GM12878 (cell line): ENCODE data around the gene CDC27. TPM values are rescaled to one million over a fixed set of nuclear protein-coding genes. Genes with fewer than 3 reads are reported as not detected.

Source experiments
- ATAC-seq: fragments of 200-7000 bp; cut with Tn5 transposase; 3 replicates; pipeline ENCODE4 v1.9.1; 2020; ENCODE audit warnings: mild to moderate bottlenecking, moderate library complexity
- BruUV-seq: library from RNA; stranded (reverse); fragments of 400-500 nt; replicated peaks from 2 replicates; lab custom pipeline; 2021; lab: Mats Ljungman, UMichigan
- CTCF ChIA-PET: fragments of 300-600 bp; sonication (Branson Sonifier 250); formaldehyde crosslinking; extraction: SDS; loops from one replicate; lab custom pipeline; 2021; ENCODE audit warnings: inconsistent platforms; lab: Yijun Ruan, JAX
- POLR2A ChIA-PET: fragments of 350-600 bp; formaldehyde crosslinking; extraction: SDS; loops from one replicate; lab custom pipeline; 2021; ENCODE audit warnings: inconsistent platforms; lab: Charles Lee
- RAD21 ChIA-PET: fragments of 300-600 bp; sonication (Branson Sonifier 250); formaldehyde crosslinking; loops from one replicate; lab custom pipeline; 2023; ENCODE audit warnings: antibody characterized with exemption; ENCODE audit not compliant: unreplicated experiment; lab: Charles Lee
- SMC1A ChIA-PET: fragments of 300-600 bp; sonication (Branson Sonifier 250); formaldehyde crosslinking; loops from one replicate; lab custom pipeline; 2023; ENCODE audit not compliant: unreplicated experiment, uncharacterized antibody; lab: Charles Lee
- DNase-seq: peaks from one replicate; pipeline ENCODE4 v3.0.0-alpha.2; 2011; ENCODE audit warnings: low read depth, low spot score
- FAIRE-seq: peaks from 3 replicates; lab custom pipeline; 2011; peaks lifted over from hg19 to GRCh38; lab: Jason Lieb, UNC
- H2AFZ ChIP-seq: 2 replicates; pipeline ENCODE4 v1.6.0; 2011; ENCODE audit warnings: low read depth, low read length, control low read depth; ENCODE audit not compliant: control insufficient read depth
- H3K27ac ChIP-seq: 2 replicates; pipeline ENCODE4 v1.5.1; 2011; ENCODE audit warnings: control low read depth; ENCODE audit not compliant: control insufficient read depth, insufficient read depth
- H3K27me3 ChIP-seq, 2 experiments: replicated peaks in 1 of 2; 2 replicates each; pipeline versions ENCODE4 v1.6.0 to v1.6.1; 2011; ENCODE audit warnings: low read length in 1 of 2; ENCODE audit not compliant: control insufficient read depth in 2 of 2, insufficient read depth in 2 of 2
- H3K36me3 ChIP-seq, 2 experiments: 2 replicates each; pipeline ENCODE4 v1.5.1; 2011; ENCODE audit warnings: low read length in 1 of 2; ENCODE audit not compliant: control insufficient read depth in 2 of 2, insufficient read depth in 2 of 2
- H3K4me1 ChIP-seq: 2 replicates; pipeline ENCODE4 v1.6.1; 2011; ENCODE audit warnings: mild to moderate bottlenecking, low read length, moderate library complexity, mixed read lengths; ENCODE audit not compliant: control insufficient read depth, insufficient read depth
- H3K4me2 ChIP-seq: 2 replicates; pipeline ENCODE4 v1.6.0; 2011; ENCODE audit warnings: control low read depth; ENCODE audit not compliant: control insufficient read depth, insufficient read depth
- H3K4me3 ChIP-seq: fragments of 200-600 bp; sonication (generic); 2 replicates; pipeline ENCODE4 v1.5.1; 2016
- H3K79me2 ChIP-seq: 2 replicates; pipeline ENCODE4 v1.6.0; 2011; ENCODE audit warnings: low read length; ENCODE audit not compliant: control insufficient read depth, insufficient read depth
- H3K9ac ChIP-seq: 2 replicates; pipeline ENCODE4 v1.8.0; 2011; ENCODE audit warnings: low read length, control low read depth, mixed read lengths; ENCODE audit not compliant: control insufficient read depth, insufficient read depth
- H3K9me3 ChIP-seq: replicated peaks from 3 replicates; pipeline ENCODE4 v1.5.1; 2011; ENCODE audit warnings: mild to moderate bottlenecking, low read length; ENCODE audit not compliant: control insufficient read depth, insufficient read depth
- H4K20me1 ChIP-seq: 2 replicates; pipeline ENCODE4 v1.6.0; 2011; ENCODE audit not compliant: control insufficient read depth, insufficient read depth
- BACH1 ChIP-seq: fragments of 450-650 bp; IDR thresholded peaks from 2 replicates; pipeline ENCODE4 v1.6.1; 2017; ENCODE audit warnings: mild to moderate bottlenecking, borderline replicate concordance
- ELK1 ChIP-seq: IDR thresholded peaks from 2 replicates; pipeline ENCODE4 v1.6.1; 2012; ENCODE audit warnings: low read depth, low read length, improper control_type of control experiment
- PAX5 ChIP-seq: IDR thresholded peaks from 2 replicates; pipeline ENCODE4 v1.6.1; 2011; ENCODE audit warnings: low read depth, low read length, borderline replicate concordance
- POLR2AphosphoS2 ChIP-seq: IDR thresholded peaks from 2 replicates; pipeline ENCODE4 v1.6.1; 2011; ENCODE audit warnings: low read depth, mild to moderate bottlenecking, low read length, improper control_type of control experiment, moderate library complexity
- POU2F2 ChIP-seq: IDR thresholded peaks from 3 replicates; pipeline ENCODE4 v1.6.1; 2011; ENCODE audit warnings: low read depth, mild to moderate bottlenecking, low read length, borderline replicate concordance
- RUNX3 ChIP-seq: IDR thresholded peaks from 2 replicates; pipeline ENCODE4 v1.6.1; 2012; ENCODE audit warnings: low read length, inconsistent platforms
- SREBF2 ChIP-seq: IDR thresholded peaks from 2 replicates; pipeline ENCODE4 v1.6.1; 2012; ENCODE audit warnings: mild to moderate bottlenecking, low read length
- USF2 ChIP-seq: IDR thresholded peaks from 2 replicates; pipeline ENCODE4 v1.6.1; 2011; ENCODE audit warnings: low read depth, low read length, improper control_type of control experiment, borderline replicate concordance
- YBX1 ChIP-seq: fragments of 450-650 bp; IDR thresholded peaks from 2 replicates; pipeline ENCODE4 v1.6.1; 2016; ENCODE audit warnings: antibody characterized with exemption
- WGBS: methylation state at CpG from one replicate; pipeline ENCODE4 v1.1.6; 2016; ENCODE audit warnings: low lambda C conversion rate; ENCODE audit not compliant: insufficient replicate concordance, insufficient coverage; ENCODE audit errors: missing lambda C conversion rate; 5-methylcytosine and 5-hydroxymethylcytosine counted together
- in situ Hi-C: fragments of 300-500 bp; cut with MboI; formaldehyde crosslinking; loops from 9 replicates; pipeline ENCODE4 v1.14.3; 2018; ENCODE audit warnings: mixed read lengths
- intact Hi-C: fragments of 100-400 bp; cut with micrococcal nuclease; formaldehyde crosslinking; loops from one replicate; pipeline ENCODE4 v1.14.2; 2022; ENCODE audit not compliant: unreplicated experiment
- polyA plus RNA-seq, 11 experiments: library from polyadenylated mRNA; depleted of rRNA in 4 of 11; unstranded in 6 of 11; stranded (reverse) in 5 of 11; fragments of >200 nt; fragmentation: Nextera tagmentation in 4 of 11; fragmentation: Illumina TruSeq in 1 of 11; extraction: Ambion mirVana in 4 of 11; extraction: Trizol in 1 of 11; gene quantifications; 1 replicate in 1 of 11; 2 replicates in 10 of 11; pipeline versions ENCODE4 v1.2.1 to v1.2.3, GENCODE V29; 2011 to 2016; ENCODE audit warnings: inconsistent platforms in 2 of 11, missing spikeins in 2 of 11, low read depth in 1 of 11
- total RNA-seq, 4 experiments: library from RNA; depleted of rRNA in 3 of 4; stranded (reverse); fragments of >200 nt in 3 of 4; fragmentation: Illumina TruSeq in 1 of 4; extraction: Trizol in 1 of 4; gene quantifications; 2 replicates each; pipeline versions ENCODE4 v1.2.1 to v1.2.3, GENCODE V29; 2013 to 2021
- TF ChIP-seq, protein P1 (sequence below): fragments of 450-650 bp; formaldehyde crosslinking; IDR thresholded peaks from 2 replicates; pipeline ENCODE4 v1.4.0; 2020; ENCODE audit warnings: mild to moderate bottlenecking, moderate library complexity

The CDC27 gene
- total and polyA plus RNA-seq, 10 of the 15 experiments (the other 5 are each of a cell fraction or from before 2014, with no cell fraction given), result 23.2 to 138 (median 97.8) TPM

GRCh38 chr17:47193931-47194511 lies 4.9 kb upstream of the CDC27 start:
- H3K79me2 ChIP-seq, result peaks cover under 1% of the 10 kb centered on the region
- BruUV-seq, result no TSS peak
- H3K9me3 ChIP-seq, result no peaks in the 10 kb centered on the region; the same call in 2 of the 3 replicates
- DNase-seq, result no peak
- ChIA-PET CTCF (interaction anchor here (0.7 to 0.8 kb wide), 2 partner anchors 49 to 67 kb away, joined by 3 read pairs; no protein-coding TSS in a partner anchor), POLR2A (interaction anchor here (0.6 to 1.7 kb wide), 5 partner anchors 9 to 242 kb away, joined by 3 to 6 read pairs (median 4); no protein-coding TSS in a partner anchor), SMC1A (interaction anchor here (1.0 to 4.0 kb wide), 2 partner anchors 10 to 13 kb away, joined by 6 to 17 read pairs; no protein-coding TSS in a partner anchor), RAD21 (no interaction called here)
- H3K9ac ChIP-seq, result no peak overlapping the region
- H3K4me1 ChIP-seq, result peaks cover 4% of the 10 kb centered on the region
- no peak overlapping the region for H3K4me3 ChIP-seq
- no peak overlapping the region for H3K27ac ChIP-seq
- no peak overlapping the region for H3K4me2 ChIP-seq
- no peak overlapping the region for H2AFZ ChIP-seq
- H3K27me3 ChIP-seq, result no peaks in the 10 kb centered on the region
- intact Hi-C loops (no loop called here), in situ Hi-C loops (no loop called here)
- H4K20me1 ChIP-seq, result no peaks in the 10 kb centered on the region
- TF ChIP-seq ELK1, result no peak
- no peak for TF ChIP-seq PAX5
- TF ChIP-seq POU2F2, result no peak
- no peak for TF ChIP-seq RUNX3
- no peak for TF ChIP-seq SREBF2
- no peak for TF ChIP-seq USF2
- TF ChIP-seq BACH1, result no peak
- TF ChIP-seq POLR2AphosphoS2, result no peak
- no peak for TF ChIP-seq YBX1
- TF ChIP-seq, protein P1, sequence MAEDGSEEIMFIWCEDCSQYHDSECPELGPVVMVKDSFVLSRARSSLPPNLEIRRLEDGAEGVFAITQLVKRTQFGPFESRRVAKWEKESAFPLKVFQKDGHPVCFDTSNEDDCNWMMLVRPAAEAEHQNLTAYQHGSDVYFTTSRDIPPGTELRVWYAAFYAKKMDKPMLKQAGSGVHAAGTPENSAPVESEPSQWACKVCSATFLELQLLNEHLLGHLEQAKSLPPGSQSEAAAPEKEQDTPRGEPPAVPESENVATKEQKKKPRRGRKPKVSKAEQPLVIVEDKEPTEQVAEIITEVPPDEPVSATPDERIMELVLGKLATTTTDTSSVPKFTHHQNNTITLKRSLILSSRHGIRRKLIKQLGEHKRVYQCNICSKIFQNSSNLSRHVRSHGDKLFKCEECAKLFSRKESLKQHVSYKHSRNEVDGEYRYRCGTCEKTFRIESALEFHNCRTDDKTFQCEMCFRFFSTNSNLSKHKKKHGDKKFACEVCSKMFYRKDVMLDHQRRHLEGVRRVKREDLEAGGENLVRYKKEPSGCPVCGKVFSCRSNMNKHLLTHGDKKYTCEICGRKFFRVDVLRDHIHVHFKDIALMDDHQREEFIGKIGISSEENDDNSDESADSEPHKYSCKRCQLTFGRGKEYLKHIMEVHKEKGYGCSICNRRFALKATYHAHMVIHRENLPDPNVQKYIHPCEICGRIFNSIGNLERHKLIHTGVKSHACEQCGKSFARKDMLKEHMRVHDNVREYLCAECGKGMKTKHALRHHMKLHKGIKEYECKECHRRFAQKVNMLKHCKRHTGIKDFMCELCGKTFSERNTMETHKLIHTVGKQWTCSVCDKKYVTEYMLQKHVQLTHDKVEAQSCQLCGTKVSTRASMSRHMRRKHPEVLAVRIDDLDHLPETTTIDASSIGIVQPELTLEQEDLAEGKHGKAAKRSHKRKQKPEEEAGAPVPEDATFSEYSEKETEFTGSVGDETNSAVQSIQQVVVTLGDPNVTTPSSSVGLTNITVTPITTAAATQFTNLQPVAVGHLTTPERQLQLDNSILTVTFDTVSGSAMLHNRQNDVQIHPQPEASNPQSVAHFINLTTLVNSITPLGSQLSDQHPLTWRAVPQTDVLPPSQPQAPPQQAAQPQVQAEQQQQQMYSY, result no peak
- 98% methylated on average over 4 of the region's 4 CpGs for WGBS
- no peak for FAIRE-seq
- no peaks in the 10 kb centered on the region for H3K36me3 ChIP-seq
- no peak for ATAC-seq
